ENCODE results near the gene TRAPPC3L. TPM values are rescaled to one million over a fixed set of nuclear protein-coding genes. Genes with fewer than 3 reads are reported as not detected.
A peak's percentile ranks its signal among the peaks of the same experiment; 100 is the strongest.
"Not testable (repeated sequence)": the region's sequence is repeated elsewhere in the genome, so short reads cannot be mapped to it uniquely, and the experiment has no call there.

Gene TRAPPC3L
- polyA plus RNA-seq, 1 donor: not detected

DNA sequence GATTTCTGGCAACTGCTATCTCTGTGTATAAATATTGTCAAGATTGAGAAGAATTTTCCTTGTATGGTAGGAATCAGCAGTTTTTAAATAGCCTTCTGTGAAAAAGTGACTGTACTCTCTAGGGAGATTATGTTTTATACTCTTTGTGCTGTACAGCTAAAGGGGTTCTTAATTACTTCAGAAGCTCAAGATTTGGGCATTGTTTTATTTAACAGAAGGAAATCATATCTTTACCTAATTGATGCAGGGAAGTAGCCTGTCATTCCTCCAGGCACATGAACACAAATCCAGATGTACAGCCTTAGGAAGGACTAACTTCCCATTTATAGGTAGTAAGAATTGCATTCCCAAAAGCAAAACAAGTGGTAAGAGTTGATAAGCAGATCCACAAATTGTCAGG lies 32.8 kb downstream of the TRAPPC3L start:
- DNase-seq: no peak

DNA sequence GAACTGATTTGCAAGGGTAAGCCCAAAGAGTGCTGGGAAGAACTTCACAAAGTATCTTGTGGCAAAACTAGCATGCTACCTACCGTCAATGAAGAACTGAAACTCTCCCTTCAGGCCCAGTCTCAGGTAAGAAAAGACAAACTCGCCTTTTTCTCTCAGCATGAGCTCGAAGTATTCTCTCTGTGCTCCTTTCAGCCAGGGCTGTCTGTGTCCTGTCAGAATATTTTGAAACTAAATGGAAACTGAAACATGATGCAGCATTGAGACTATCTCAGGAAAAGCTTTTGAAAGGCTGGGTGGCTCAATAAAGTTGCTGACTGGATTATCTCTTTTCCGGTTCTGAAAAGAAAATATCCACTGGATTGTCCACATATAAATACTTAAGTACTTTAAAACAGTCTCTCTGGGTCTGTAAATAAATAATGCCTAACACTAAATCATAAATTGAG lies 33.3 kb downstream of the TRAPPC3L start:
- peak; percentile 27 for DNase-seq

DNA sequence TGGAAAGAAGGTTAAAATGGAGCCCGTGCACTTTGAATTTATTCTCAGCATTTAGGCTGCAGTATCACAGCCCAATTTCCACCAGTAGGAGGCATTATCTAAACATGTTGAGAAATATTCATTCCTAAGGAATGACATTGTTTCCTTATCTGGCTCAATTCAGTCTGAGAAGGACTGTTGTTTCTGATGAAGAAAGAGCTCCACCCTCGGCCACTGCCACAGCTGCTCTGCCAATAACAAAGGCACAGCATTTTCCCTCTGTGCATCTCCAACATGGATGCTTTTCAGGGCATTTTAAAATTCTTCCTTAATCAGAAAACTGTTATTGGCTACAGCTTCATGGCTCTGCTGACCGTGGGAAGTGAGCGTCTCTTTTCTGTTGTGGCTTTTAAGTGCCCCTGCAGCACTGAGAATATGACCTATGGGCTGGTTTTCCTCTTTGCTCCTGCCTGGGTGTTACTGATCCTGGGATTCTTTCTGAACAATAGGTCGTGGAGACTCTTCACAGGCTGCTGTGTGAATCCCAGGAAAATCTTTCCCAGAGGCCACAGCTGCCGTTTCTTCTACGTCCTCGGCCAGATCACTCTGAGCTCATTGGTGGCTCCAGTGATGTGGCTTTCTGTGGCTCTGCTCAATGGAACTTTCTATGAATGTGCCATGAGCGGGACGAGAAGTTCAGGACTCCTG lies 33.9 kb downstream of the TRAPPC3L start, which contains the start of gene CALHM5:
Gene CALHM5, plus strand, starts transcription at position 216 of the 687 bp plus-strand sequence. Its CDS starts 58 bp downstream, at position 274.
- DNase-seq: peak; percentile 33

DNA sequence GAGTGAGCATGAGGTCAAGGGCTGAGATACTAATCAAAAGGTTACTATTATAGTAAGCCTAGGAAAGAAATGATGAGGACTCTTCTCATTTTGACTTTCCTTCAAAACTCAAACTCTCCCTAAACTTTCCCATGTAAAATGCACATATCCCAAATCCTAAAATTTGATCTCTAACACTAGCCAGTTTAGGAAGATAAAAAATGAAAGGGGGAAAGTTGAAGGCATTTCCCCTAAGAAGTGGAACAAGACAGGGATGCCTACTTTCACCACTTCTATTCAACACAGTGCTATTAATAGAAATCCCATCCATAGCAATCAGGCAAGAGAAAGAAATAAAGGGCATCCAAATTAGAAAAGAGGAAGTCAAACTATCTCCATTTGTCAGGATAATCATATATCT lies 37.0 kb downstream of the TRAPPC3L start:
- DNase-seq: no peak

DNA sequence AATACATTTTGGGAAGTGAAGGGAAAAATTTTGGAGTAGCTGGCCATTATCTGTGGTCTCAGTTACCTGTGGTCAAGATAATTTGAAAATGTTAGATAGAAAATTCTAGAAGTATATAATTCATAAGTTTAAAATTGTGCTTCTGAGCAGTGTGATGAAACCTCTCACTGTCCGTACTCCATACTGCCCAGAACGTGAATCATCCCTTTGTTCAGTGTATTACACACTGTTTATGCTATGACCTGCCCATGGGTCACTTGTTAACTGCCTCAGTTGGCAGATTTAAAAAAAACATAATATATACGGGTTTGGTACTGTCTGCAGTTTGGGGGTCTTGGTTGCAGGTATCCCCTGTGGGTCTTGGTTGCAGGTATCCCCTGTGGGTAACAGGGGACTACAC lies 38.2 kb downstream of the TRAPPC3L start:
- DNase-seq: no peak

DNA sequence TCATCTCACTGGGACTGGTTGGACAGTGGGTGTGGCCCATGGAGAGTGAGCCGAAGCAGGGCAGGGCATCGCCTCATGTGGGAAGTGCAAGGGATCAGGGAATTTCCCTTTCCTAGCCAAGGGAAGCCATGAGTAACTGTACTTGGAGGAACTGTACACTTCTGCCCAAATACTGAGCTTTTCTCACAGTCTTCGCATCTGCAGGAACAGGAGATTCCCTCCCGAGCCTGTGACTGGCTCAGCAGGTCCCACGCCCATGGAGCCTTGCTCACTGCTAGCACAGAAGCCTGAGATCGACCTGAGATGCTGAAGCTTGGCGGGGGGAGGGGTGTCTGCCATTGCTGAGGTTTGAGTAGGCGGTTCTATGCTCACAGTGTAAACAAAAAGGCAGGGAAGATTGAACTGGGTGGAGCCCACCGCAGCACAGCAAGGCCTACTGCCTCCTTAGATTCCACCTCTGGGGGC lies 44.5 kb downstream of the TRAPPC3L start:
- no peak for DNase-seq

DNA sequence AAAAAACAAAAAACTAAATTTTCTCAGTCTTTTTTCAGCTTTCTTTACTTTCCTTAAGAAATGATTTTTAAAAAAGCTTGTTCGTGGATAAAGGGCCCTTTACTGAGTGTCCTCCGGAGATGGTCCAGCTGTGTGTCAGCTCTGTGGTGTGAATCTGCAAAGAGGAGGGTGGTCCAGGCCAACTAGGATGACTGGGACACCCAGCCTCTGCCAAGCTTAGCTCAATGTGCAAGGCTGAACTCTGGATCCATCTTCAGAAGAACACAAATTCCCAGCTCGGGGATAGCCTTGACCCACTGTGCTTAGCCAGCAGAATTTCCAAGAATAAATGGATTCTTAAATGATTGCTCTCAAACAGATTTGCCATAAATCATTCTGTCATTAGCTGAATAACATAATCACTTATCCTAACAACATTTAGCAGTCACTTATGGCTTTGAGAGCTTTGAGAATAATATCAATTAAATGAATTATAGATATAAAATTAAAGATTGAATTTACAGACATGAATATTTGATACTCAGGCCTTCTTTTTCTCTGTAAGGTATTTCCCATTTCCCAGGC lies 48.3 kb downstream of the TRAPPC3L start:
- no peak for DNase-seq

DNA sequence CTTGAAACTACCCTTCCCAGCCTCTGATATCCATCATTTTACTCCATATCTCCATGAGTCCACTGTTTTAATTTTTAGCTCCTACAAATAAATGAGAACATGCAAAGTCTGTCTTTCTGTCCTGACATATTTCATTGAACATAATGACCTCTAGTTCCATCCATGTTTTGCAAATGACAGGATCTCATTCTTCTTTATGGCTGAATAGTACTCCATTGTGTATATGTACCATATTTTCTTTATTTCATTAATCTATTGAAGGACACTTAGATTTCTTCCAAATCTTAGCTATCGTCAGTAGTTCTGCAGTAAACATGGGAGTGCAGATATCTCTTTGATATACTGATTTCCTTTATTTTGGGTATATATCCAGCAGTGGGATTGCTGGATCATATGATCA lies 50.3 kb downstream of the TRAPPC3L start:
- not testable (repeated sequence) for DNase-seq

DNA sequence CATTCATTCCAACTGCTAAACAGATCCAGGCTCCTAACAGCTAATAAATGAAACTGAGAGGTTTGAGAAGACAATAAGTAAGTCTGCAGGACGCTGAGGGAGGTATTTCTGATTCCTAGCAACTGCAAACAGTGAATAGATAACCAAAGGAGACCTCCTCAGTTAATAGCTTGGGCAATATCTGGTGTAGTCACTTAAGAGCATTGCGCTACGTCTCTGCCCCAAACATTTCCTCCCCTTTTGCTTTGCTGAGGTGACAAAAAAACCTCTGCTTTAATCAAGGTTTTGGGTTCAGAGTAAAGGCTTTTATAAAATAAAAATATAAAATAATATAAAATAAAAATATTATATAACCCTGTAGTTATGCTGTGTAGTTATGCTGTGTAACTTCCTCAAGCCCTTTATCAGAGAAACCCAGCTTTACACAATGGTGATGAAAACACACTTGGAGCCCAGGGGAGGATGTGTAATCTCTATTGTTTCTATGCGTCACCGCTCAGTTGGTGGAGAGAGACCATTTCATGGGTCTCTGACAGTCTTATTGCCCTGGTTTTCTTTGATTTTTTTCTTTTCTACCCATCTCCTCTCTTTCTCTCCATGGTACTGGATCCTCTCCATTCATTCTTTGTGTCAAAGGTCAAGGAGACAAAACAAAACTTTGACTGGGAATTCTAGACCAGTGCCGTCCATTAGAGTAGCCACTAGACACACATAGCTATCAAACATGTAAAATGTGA lies 53.0 kb downstream of the TRAPPC3L start:
- no peak for DNase-seq

DNA sequence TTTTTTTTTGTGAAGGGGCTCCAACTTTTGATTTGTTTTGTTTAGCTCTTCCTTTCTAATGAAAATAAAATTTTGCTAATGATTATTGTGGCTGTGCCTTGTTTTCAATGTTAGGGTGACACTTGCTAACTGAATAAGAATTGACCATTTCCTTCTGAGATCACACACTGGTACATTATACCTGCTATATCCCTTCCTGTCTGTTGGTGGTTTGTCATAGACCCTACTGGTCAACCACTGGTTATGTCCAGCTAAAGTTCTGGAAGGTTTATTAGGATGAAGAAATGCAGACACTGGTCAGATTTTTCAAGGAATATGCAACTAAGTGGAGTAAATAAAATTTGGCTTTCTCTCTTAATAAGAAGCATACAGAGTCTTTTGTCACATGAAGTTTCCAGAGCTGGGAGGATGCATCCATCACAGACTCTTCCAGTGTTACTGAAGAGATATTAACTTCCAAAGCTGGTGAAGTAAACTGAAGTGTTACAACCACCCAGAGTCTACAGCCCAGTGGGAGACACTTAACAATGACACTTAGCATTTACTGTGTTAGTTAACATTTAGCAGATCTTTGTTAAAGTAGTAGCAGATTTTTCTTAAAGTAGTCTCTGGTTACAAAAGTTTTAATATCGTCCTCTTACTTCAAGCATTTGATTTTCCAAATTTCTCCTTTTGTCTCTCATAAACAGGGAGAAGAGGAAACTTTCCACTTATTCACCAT lies 53.7 kb downstream of the TRAPPC3L start:
- DNase-seq: no peak

DNA sequence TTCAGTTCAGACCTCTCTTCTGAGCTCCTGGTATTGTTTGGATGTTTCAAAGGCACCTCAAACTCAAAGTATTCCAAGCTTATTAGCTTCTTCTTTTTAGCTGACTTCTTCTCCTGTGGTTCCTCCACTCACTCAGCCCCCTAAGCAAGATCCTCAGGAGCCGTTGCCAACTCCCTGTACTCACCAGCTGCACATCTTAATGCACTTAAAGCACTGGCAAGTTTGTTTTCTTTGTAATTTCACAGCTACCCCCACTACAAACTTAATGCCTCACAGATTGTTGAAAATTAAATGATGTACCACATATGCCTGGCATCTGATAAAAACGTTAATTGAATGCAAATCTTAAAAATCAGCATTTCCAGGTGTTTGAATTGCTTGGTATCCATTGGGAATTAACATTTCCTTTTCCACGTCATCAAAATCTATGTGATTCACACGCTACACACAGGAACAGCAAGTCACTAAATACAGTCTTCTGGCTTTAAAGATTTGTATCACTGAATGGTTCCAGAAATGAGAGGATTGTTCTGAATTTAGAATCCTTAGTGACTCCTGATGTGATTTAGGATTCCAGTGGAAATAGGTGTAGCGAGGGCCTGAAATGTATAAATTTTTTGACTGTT lies 59.8 kb downstream of the TRAPPC3L start:
- no peak for DNase-seq

DNA sequence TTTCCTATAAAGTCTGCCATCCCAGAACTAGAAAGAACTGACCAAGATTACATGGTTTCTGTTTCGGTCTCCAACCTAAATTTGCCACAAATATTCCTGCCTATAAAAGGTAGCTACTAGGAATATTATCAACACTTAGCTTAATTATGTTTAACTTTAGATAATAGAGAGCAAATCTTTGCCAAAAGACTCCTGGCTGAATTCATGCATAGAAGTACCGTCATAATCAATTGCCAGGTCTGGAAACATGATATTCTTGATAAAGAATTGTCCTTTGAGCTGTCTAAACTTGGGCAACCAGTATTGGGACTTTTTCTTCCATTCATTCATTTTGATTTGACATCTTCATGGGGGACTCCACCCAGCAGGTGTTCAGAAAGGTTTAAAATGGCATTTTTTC lies 61.9 kb downstream of the TRAPPC3L start:
- no peak for DNase-seq

DNA sequence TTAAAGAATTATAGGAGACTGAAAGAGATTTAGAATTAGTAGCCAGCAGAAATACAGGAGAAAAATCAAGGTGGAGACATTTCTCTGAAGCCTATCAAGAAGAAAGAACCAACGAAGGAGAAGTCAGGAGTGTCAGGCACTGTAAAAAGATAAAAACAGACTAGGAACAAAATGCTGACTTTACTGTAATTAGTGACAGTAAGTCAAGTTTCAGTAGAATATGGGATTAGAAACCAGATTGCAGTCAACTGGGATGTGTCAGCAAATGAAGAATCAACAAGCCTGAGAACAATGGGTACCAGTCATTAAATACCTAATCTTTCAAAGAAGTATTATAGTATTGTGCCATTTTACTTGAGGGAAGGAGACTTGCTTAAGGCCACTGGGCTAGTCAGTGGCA lies 62.7 kb downstream of the TRAPPC3L start:
- DNase-seq: no peak

DNA sequence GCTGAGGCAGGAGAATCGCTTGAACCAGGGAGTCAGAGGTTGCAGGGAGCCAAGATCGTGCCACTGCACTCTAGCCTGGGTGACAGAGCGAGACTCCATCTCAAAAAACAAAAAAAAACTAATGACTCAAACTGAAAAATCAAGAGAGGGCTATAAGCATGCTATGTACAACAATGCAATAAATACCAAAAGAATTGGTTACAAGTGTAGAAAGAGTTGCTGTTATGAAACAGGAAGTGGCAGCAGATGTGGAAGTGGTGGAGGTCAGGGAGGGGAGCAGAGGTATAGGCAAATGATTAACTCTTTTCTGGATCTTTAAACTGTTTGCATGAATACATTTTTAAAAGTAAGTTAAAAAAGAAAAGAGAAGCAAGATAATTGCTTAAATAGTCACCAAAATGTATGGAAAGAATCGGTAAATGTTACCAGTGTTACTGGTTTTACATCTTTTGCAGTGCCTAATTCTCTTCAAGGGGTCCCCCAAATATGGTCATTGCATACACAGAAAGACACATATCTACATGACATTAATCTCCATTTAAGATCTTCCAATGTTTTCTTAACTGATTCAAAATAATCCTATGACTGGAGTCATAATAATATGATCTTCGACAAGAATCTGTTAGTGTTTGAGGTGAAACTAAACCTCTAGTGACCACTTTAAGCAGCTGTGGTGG lies 69.3 kb downstream of the TRAPPC3L start:
- DNase-seq: no peak

DNA sequence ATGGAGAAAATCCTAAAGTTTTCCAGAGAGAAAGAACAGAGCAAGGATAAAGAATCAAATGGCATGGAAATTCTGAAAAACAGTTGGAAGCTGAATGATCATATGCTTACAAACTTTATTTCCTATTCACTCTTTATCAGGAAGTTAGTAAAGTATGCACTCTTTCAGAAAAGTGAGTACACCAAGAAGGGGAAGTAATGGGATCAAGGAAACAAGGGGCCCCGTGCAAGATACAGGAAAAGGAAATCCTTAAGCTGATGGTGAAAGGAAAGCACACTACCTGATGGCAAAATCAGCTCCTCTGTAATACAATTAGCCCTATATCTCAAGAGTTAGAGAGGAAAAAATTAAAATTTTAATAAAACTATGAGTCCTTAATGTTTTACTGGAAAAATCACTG lies 70.3 kb downstream of the TRAPPC3L start:
- no peak for DNase-seq

DNA sequence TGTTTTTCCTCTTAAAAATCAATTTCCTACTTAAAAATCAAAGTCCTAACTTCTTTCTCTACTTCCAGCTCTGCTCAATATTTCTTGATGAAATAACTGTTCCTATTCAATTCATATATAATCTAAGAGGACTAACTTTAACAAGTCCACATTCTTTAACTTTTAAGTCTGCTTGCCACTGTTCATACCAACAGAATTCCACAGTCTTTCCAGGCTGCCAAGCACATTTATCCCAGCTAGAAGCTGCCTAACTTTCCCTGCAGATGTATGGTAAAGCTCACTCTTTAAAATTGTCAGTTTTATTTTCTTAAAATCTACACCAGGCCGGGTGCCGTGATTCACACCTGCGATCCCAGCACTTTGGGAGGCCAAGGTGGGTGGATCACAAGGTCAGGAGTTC lies 72.8 kb downstream of the TRAPPC3L start:
- DNase-seq: no peak

DNA sequence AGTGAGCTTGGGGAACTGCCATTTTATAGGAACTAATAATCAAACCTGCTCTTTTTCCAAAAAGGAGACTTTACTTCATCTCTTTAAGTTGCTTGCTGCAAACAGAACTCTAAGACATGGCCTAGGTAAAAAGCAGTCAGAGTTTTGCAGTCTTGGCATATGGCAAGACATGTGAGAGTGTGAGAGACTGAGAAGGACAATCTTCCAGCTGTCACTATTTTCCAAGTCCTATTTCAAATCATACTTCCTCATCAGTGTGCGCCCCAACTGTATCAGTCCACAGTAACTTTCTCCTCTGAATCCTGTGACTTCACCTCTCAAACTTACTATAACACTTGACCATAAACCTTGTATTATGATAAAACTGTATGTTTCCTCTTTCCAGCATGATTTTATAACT lies 74.0 kb downstream of the TRAPPC3L start:
- DNase-seq: no peak

DNA sequence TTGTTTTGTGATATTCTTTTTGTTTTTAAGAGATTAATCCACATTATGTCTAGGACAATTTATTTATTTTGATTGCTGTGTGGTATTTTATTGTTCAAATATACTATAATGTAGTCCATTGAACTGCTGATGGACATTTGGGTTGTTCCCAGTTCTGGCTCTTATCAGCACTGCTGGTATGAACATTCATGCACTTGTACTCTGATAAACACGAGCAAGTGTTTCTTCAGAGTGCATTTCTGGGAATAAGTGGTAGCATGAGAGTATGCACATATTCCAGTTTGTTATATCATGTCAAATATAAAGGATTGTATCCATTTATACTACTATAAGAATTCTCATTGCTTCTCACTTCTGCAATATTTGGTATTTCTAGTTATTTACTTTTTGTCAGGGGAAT lies 77.2 kb downstream of the TRAPPC3L start:
- DNase-seq: no peak

DNA sequence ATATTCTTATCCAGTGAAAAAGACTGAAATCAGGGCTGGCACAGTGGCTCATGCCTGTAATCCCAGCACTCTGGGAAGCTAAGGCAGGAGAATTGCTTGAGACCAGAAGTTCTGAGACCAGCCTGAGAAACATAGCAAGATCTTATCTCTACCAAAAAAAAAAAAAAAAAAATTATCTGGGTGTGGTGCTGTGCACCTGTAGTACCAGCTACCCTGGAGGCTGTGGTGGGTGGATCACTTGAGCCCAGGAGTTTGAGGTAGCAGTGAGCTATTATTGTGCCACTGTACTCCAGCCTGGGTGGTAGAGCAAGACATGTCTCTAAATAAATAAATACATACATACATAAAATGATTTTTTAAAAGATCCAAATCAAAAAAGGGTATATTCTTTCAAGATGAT lies 78.0 kb downstream of the TRAPPC3L start:
- DNase-seq: no peak

DNA sequence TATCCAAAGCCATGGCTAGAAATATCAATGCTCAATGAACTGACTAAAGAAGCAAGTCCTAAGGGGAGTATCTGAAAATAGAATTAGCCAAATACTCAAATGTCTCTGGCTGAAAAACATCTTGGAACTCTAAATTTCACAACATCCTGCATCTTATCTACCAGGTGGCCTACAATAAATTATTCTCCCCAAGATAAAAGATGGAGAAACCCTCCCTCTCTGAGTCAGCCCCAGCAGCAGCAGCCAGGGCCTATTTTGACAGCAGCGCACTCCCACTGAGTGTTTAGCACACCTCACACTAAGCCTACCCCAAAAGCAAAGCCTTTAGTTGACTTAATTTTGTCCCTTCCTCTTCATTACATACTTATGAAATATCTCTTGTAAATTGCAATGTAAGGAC lies 78.4 kb downstream of the TRAPPC3L start:
- DNase-seq: no peak

DNA sequence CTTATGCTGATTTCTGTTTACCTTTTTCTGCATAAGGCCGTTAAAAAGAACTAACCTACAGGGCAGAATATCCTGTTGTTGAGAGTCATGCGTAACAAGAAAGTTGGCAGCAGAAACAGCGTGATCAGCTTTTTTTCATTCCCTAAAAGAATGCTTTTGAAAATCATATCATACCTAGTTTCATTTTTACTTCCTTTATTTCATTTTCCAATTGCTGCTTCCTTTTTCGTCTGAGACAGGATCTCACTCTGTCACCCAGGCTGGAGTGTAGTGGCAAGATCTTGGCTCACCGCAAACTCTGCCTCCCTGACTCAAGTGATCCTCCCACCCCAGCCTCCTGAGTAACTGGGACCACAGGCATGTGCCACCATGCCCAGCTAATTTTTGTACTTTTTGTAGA lies 80.2 kb downstream of the TRAPPC3L start:
- peak; percentile 29 for DNase-seq

DNA sequence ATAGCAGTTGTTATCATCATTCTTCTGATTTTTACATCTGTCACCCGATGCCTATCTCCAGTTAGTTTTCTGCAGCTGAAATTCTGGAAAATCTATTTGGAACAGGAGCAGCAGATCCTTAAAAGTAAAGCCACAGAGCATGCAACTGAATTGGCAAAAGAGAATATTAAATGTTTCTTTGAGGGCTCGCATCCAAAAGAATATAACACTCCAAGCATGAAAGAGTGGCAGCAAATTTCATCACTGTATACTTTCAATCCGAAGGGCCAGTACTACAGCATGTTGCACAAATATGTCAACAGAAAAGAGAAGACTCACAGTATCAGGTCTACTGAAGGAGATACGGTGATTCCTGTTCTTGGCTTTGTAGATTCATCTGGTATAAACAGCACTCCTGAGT lies 82.2 kb downstream of the TRAPPC3L start:
- DNase-seq: no peak

Data from hindlimb muscle (tissue), 1 donor.